Measurements from ENCODE around the gene C20orf141. TPM values are rescaled to one million over a fixed set of nuclear protein-coding genes. Genes with fewer than 3 reads are reported as not detected.

The C20orf141 gene
- total RNA-seq, 1 experiment from 2014 or later: not detected

DNA sequence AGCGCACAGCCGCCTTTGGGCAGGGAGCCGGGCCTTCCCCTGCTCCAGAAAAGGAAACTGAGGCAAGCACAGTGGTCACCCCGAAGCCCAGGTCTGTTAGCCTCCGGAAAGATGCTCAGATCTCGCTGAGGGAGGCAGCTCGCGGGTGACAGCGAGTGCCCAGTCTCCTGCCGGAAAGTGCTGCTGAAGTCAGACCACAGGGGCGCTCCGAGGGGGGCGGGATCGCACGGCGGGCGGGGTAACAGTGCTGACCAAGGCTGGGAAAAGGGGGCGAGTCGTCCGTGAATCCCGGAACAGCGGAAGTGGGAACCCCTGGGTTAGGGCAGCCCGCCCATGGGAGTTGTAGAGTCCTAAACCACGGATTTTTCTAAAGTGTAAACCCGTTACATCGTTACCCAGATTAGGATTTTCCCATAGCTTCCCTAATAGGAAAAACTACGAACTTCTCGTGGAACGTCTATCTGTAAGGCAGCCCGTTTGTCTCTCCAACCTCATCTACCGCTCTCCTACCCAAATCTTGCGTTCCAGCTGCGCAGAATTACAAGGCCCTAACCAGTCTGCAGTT, 26.3 kb downstream of the C20orf141 start:
- DNase-seq (ENCODE audit: extremely low read depth, low read depth): no peak

DNA sequence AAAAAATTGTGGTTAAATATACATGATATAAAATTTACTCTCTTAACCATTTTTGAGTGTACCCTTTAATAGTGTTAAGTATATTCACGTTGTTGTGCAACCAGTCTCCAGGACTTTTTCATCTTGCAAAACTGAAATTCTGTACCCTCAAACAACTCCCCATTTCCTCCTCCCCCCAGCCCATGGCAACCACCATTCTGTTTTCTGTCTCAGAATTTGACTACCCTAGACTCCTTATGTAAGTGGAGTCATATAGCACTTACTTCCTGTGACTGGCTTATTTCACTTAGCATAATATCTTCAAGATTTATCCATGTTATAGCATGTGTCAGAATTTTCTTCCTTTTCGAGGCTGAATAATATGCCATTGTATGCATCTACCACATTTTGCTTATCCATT, 30.8 kb downstream of the C20orf141 start:
- no peak for DNase-seq (ENCODE audit: extremely low read depth, low read depth)

GRCh38 chr20:2846698-2847097, 31.9 kb downstream of the C20orf141 start:
- no peak for DNase-seq (ENCODE audit: extremely low read depth, low read depth)

DNA sequence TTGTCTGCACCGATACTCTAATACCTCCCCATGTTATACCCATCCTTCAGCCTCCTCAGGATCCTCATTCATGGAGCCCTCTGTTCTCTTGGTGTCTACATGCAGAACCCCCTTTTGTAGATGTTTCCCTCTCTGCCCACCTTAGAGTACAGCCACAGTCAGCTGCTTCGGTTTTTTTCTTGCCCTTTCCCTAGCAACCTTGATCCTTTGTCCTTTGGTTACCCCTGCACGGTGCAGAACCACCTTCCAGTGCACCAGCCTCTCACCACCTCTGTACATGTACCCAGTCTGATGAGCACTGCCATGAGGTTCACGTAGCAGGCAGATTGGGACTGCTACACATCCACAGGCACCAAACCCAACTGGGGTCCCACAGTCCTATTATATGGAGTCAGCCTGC, 33.0 kb downstream of the C20orf141 start:
- DNase-seq (ENCODE audit: extremely low read depth, low read depth): no peak

DNA sequence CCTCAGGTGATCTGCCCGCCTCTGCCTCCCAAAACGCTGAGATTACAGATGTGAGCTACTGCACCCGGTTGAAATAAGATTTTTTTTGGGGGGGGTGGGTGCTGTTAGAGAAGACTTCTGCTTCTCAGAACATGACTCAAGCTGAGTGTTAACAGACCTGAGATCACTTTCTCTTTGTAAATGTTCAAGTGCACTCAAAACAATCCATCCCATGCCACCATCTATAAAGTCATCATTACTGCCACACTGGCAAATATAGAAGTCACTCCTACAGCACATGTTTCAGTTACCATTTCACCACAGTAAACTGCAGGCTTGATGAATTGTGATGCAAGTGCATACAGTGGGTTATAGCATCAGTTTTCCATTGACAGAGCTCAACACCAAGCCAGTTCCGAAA, 34.7 kb downstream of the C20orf141 start:
- DNase-seq (ENCODE audit: extremely low read depth, low read depth): no peak

DNA sequence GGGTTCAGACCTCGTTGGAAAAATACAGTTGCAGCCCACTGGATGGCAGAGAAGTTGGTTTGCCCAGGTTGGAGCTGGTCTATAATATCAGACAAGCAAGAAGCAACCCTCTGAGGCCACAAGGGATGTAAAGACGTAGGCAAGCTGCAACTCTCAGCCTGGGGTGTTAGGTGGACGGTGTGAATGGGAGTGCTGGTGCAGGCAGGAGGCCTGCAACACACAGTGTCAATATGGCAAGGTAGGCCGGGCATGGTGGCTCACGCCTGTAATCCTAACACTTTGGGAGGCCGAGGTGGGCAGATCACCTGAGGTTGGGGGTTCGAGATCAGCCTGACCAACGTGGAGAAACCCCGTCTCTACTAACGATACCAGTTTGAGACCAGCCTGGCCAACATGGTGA, 36.3 kb downstream of the C20orf141 start:
- DNase-seq (ENCODE audit: extremely low read depth, low read depth): no peak

GRCh38 chr20:2858591-2858990, 43.8 kb downstream of the C20orf141 start:
- no peak for DNase-seq (ENCODE audit: extremely low read depth, low read depth)

GRCh38 chr20:2859330-2860121, 44.7 kb downstream of the C20orf141 start:
- DNase-seq (ENCODE audit: extremely low read depth, low read depth): no peak

- DNase-seq (ENCODE audit: extremely low read depth, low read depth): no peak
These were observed 49.8 kb downstream of the C20orf141 start for GRCh38 chr20:2864626-2865025.

- no peak for DNase-seq (ENCODE audit: extremely low read depth, low read depth)
These were observed 50.3 kb downstream of the C20orf141 start for GRCh38 chr20:2865101-2865500.

Other genes with a start within 250 kb of the C20orf141 start
- gene NOP56, start 162.4 kb upstream of the C20orf141 start, total RNA-seq (2014; rRNA removed; shearing (Covaris generic)): 246 and 301 TPM in 2 replicates
- gene IDH3B, start 150.8 kb upstream of the C20orf141 start, total RNA-seq (2014; rRNA removed; shearing (Covaris generic)): 128 and 138 TPM in 2 replicates
- gene EBF4, start 122.2 kb upstream of the C20orf141 start, total RNA-seq (2014; rRNA removed; shearing (Covaris generic)): 1.0 and 2.0 TPM in 2 replicates
- gene CPXM1, start 14.4 kb upstream of the C20orf141 start, total RNA-seq (2014; rRNA removed; shearing (Covaris generic)): not detected in 2 replicates
- not detected in 2 replicates for gene TMEM239, start 1.4 kb downstream of the C20orf141 start, total RNA-seq (2014; rRNA removed; shearing (Covaris generic))
- 16.2 and 18.5 TPM in 2 replicates for gene PCED1A, start 25.7 kb downstream of the C20orf141 start, total RNA-seq (2014; rRNA removed; shearing (Covaris generic))
- 21.3 and 24.1 TPM in 2 replicates for gene VPS16, start 25.8 kb downstream of the C20orf141 start, total RNA-seq (2014; rRNA removed; shearing (Covaris generic))
- 28.2 and 33.0 TPM in 2 replicates for gene PTPRA, start 58.5 kb downstream of the C20orf141 start, total RNA-seq (2014; rRNA removed; shearing (Covaris generic))
- not detected in 2 replicates for gene GNRH2, start 228.6 kb downstream of the C20orf141 start, total RNA-seq (2014; rRNA removed; shearing (Covaris generic))
- gene MRPS26, start 231.1 kb downstream of the C20orf141 start, total RNA-seq (2014; rRNA removed; shearing (Covaris generic)): 78.4 and 82.0 TPM in 2 replicates